Measurements from ENCODE around the gene DTX1.

GRCh38 chr12:113101751-113102150 lies 45.2 kb downstream of the DTX1 start:
- TF ChIP-seq TAF1 (IDR thresholded peaks at IDR 0.05; ENCODE audit: low read depth, low read length): no peak
- no peak for TF ChIP-seq POLR2A (IDR thresholded peaks at IDR 0.05; ENCODE audit: low read depth, low read length)
- TF ChIP-seq POLR2AphosphoS5 (IDR thresholded peaks at IDR 0.05; ENCODE audit: low read depth, low read length): no peak
- no peak for TF ChIP-seq SPI1 (IDR thresholded peaks at IDR 0.05; ENCODE audit: low read depth, low read length)

All from GM12891 (cell line).